RWPE2 (cell line): ENCODE measurements around the gene MRPL16.

ENCODE experiments used
- ATAC-seq: fragments of 200-7000 bp; cut with Tn5 transposase; 3 replicates; pipeline ENCODE4 v1.9.1; 2021; ENCODE audit warnings: low read depth
- DNase-seq: peaks from one replicate; pipeline ENCODE4 v3.0.0-alpha.2; 2020; ENCODE audit warnings: low spot score
- H3K27ac ChIP-seq: fragments of 450-650 bp; 2 replicates; pipeline ENCODE4 v1.5.1; 2017; ENCODE audit warnings: mild to moderate bottlenecking; ENCODE audit not compliant: poor library complexity, severe bottlenecking
- H3K27me3 ChIP-seq: fragments of 250-450 bp; sonication (Bioruptor Pico); 2 replicates; pipeline ENCODE4 v1.5.1; 2021; ENCODE audit warnings: mild to moderate bottlenecking, moderate library complexity; ENCODE audit not compliant: insufficient read depth, poor library complexity, severe bottlenecking
- H3K36me3 ChIP-seq: fragments of 250-450 bp; sonication (Bioruptor Pico); 2 replicates; pipeline ENCODE4 v1.5.1; 2020; ENCODE audit warnings: low read depth, mild to moderate bottlenecking, moderate library complexity
- H3K4me1 ChIP-seq: fragments of 250-450 bp; sonication (Bioruptor Pico); 2 replicates; pipeline ENCODE4 v1.5.1; 2021; ENCODE audit warnings: mild to moderate bottlenecking, moderate library complexity; ENCODE audit not compliant: insufficient read depth, poor library complexity, severe bottlenecking
- H3K4me3 ChIP-seq: fragments of 250-450 bp; sonication (Bioruptor Pico); 2 replicates; pipeline ENCODE4 v1.5.1; 2021; ENCODE audit warnings: mild to moderate bottlenecking, moderate library complexity; ENCODE audit not compliant: severe bottlenecking
- H3K9me3 ChIP-seq: fragments of 250-450 bp; sonication (Bioruptor Pico); 2 replicates; pipeline ENCODE4 v1.5.1; 2021; ENCODE audit warnings: mild to moderate bottlenecking, moderate library complexity; ENCODE audit not compliant: severe bottlenecking
- CTCF ChIP-seq: fragments of 450-650 bp; IDR thresholded peaks from one replicate; pipeline ENCODE4 v1.5.1; 2017; ENCODE audit warnings: mild to moderate bottlenecking, moderate library complexity; ENCODE audit not compliant: poor library complexity, severe bottlenecking

Gene MRPL16

DNA sequence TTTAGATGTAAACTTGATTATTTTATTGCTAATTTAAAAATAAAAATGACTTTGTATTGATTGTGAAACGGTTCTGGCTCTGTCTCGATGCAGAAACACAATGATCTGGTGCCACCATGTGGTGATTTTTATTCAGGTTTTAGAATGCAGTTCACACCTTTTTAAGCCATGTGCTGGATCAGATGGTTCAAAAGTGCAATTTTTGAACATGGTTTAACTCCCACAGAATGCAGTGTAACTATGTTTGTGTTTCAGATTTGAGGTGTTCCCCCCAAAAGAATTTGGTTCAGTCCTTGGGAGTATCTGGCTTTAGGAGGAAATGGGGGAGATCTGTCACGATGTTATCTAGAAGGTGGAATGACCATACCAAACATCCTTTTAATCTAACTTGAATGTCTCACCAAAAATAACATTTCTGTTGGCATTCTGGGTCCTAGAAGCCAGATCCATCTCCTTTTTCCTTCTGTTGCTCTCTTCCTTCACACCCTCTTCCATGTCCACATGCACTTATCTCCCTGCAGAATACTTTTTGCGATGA, 7.9 kb downstream of the MRPL16 start:
- TF ChIP-seq CTCF, result peak; percentile 83
- ATAC-seq (peak; percentile 51; the same call in 1 of the 3 replicates), DNase-seq (no peak)
- no peaks in the 10 kb centered on the region for H3K27me3 ChIP-seq
- peaks cover 4% of the 10 kb centered on the region for H3K4me1 ChIP-seq
- no peak overlapping the region for H3K27ac ChIP-seq
- H3K9me3 ChIP-seq, result no peaks in the 10 kb centered on the region
- no peak overlapping the region for H3K4me3 ChIP-seq
- H3K36me3 ChIP-seq, result peaks cover 41% of the 10 kb centered on the region; the same call in 1 of the 2 replicates

DNA sequence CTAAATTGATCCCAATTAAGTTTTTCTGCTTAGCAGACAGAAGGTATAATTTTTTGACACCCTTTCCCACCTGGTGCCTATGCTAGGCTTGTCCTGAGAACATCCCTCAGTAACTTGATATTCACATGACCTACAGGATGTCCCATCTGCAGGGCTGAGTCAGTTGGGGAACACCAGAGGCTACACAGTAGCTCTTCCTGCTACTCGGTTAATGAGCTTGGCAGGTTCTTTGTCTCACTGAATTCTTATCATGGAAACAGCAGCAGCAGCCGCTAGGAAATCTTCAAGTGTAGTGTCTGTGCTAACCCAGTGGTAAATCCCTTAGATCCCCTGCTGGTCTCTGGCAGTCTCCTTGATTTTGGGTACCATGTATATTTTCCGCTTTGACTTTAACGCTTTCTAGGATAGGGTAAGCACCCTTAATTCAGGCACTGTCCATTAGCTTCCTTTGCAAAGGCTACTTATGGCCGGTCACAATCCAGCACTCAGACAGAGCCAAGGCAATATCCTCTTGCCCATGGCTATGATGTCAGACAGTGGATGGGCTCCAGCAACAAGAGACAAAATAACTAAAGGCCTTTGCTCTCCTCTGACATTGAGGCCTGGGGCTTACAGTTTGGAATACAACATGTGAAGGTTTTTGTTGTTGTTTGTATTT, 8.5 kb downstream of the MRPL16 start:
- H3K9me3 ChIP-seq, result no peaks in the 10 kb centered on the region
- H3K27me3 ChIP-seq, result no peaks in the 10 kb centered on the region
- no peak overlapping the region for H3K27ac ChIP-seq
- no peak overlapping the region for H3K4me3 ChIP-seq
- ATAC-seq (peak; percentile 45), DNase-seq (no peak)
- peaks cover 35% of the 10 kb centered on the region; the same call in 1 of the 2 replicates for H3K36me3 ChIP-seq
- no peak for TF ChIP-seq CTCF
- H3K4me1 ChIP-seq, result peaks cover 4% of the 10 kb centered on the region

- H3K36me3 ChIP-seq, result peaks cover 27% of the 10 kb centered on the region
- no peak for TF ChIP-seq CTCF
- H3K4me1 ChIP-seq, result peaks cover 4% of the 10 kb centered on the region
- DNase-seq (no peak), ATAC-seq (peak; percentile 51; the same call in 1 of the 3 replicates)
- H3K9me3 ChIP-seq, result no peaks in the 10 kb centered on the region
- no peak overlapping the region for H3K27ac ChIP-seq
- H3K4me3 ChIP-seq, result no peak overlapping the region
- no peaks in the 10 kb centered on the region for H3K27me3 ChIP-seq
Measured at GRCh38 chr11:59801160-59801706, 9.3 kb downstream of the MRPL16 start.

DNA sequence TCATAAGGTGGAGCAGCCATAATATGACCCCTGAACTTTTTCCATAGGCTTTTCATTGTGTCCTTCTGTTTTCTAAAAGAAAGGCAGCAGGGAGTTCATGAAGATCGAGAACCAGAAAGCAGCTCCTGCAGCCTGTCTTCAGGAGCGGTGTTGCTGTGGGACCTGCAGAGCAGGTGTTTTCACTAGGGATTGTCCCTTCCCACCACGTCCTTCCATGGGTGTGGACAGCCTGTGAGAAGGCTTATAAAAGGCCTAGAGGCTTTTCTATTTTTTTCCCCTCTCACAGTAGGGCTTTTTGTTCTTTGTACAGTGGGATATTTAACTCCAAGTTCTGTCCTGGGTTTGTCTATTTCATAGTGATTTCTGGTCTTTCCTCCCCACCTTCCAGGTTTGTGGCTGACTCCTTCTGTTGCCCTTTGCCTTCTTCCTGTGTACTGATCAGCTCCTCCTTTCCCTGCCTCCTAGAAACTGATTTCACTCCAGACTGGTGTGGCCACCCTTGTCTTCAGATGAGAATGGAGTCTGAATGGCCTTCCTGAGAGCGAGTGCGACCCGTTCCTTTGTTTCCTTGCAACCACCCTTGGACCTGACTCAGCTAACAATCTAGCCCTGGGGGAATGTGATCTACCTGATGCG, 10.1 kb downstream of the MRPL16 start:
- no peak for ATAC-seq
- H3K36me3 ChIP-seq, result peaks cover 20% of the 10 kb centered on the region
- H3K4me3 ChIP-seq, result no peak overlapping the region
- no peaks in the 10 kb centered on the region for H3K27me3 ChIP-seq
- no peak for DNase-seq
- TF ChIP-seq CTCF, result no peak
- no peak overlapping the region for H3K27ac ChIP-seq
- H3K4me1 ChIP-seq, result peaks cover 4% of the 10 kb centered on the region
- H3K9me3 ChIP-seq, result no peaks in the 10 kb centered on the region
